HG02840 (cell line): ENCODE data around the gene TMEM253.

Experiments
- ATAC-seq: cut with Tn5 transposase; IDR thresholded peaks from one replicate; pipeline ENCODE4 v1.9.1; 2021; ENCODE audit warnings: mild to moderate bottlenecking, moderate library complexity, moderate number of reproducible peaks; ENCODE audit not compliant: unreplicated experiment, low FRiP score

The TMEM253 gene

DNA sequence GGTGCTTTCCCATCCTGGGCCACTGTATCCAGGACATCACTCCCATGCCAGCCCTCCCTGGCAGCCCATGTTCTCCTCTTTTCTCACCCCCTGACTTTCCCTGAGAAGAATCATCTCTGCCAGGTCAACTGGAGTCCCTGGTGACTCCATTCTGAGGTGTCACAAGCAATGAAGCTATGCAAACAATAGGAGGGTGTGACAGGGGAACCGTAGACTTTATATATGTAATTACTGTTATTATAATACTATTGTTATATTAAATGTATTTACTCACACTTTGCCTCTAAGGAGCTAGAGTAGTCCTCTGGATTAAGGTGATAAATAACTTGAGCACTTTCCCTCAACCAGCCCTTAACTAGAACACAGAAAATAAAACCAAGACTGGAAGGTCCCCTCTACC, 11.6 kb upstream of the TMEM253 start:
- ATAC-seq = no peak

DNA sequence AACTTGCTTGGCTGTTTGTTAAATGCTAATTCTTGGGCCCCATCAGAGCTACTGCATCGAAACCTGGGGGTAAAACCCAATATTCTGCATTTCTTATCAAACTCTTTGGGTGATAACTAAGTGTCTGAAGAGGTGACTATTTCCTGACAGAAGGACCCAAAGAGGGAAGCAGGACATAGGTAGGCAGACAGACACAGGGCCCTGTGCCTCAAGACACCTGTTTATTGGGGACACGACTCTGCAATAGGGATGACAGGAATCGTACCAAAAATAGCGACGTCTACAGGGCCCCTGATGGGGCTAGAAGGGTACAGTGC, 11.0 kb upstream of the TMEM253 start:
- no peak for ATAC-seq

DNA sequence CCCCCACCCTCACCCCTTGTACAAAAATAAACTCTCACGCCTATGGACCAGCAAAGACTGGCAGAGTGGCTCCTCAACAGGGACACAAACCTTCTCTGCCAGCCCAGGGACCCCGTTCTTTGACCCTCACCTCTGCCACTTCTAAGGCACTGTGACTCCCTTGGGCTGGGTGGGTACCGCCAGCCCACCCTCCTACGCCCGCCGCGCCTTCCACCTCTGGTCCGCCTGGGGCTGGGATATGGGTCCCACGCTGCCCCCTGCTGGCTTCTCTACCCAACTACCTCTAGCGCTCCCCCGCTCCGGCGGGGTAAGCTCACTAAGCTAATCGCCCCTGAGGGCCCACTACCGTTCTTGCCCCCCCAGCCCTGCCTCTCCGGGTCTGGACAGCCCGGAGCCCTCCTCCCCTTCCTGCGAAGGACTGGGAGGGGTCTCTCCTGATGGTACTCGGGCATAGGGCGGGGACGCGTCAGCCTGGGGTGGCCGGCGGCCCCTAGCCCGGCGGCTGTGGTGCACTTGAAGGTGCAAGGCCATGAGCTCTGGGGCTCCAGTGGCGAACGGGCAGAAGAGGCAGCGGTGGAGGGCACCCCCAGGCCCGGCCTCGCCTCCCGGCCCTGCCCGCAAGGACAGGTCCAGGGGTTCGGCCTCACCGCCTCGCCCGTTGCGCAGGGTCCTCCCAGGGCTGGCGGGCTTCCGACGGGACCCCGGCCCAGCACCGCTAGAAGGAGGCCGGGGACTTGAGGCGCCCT, 10.5 kb upstream of the TMEM253 start:
- no peak for ATAC-seq

DNA sequence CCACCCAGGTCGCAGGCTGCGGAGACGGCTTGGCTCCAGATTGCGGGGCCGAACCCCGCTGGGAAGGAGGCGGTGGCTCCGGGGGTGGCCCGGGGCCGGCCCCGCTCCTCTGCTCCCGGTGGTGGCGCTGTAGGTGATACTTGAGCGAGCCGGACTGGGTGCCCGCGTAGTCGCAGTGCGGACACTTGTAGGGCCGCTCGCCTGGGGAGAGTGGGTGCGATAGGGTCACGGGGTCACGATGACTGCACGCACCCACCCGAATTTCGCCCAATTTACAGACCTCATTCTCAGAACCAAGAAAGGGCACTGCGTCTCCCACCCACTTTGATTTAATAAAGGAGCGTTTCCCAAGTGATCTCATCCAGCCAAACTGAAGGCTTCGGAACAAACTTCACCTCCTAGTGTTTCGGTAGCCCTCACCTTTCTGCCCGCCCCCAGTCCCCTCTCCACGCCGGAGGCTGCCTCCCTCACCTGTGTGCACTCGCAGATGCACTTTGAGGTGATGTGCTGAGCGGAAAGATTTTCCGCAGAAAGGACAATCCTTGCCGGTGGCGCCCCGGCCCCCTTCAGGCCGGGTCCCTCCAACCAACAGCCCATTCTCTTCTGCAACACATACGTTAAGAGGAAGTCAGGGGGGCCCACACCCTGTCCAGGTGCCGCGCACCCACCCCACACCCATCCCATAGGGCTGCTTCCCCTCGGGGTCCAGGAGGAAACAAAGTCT, 9.8 kb upstream of the TMEM253 start:
- ATAC-seq = no peak

DNA sequence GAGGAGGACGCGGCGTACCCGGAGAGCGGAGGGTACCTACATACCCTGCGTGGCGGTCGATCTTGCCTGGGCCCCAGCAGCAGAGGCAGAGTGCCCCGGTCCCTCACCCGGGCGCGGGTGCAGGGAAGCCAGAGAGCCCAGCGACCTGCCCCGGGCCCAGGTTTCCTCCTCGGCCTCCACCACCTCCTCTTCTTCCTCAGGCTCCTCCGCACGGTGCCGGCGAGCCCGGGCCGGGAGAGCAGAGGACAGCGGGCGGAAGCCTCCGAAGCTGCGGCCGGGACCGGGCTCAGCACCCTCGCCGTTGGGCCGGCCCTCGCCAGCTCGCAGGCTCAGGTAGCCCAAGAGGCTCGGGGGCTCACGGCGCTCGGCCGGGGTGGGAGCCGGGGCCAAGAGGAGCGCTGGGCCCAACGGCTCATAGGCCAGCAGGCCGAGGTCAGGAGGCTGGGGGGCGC, 9.0 kb upstream of the TMEM253 start:
- no peak for ATAC-seq

DNA sequence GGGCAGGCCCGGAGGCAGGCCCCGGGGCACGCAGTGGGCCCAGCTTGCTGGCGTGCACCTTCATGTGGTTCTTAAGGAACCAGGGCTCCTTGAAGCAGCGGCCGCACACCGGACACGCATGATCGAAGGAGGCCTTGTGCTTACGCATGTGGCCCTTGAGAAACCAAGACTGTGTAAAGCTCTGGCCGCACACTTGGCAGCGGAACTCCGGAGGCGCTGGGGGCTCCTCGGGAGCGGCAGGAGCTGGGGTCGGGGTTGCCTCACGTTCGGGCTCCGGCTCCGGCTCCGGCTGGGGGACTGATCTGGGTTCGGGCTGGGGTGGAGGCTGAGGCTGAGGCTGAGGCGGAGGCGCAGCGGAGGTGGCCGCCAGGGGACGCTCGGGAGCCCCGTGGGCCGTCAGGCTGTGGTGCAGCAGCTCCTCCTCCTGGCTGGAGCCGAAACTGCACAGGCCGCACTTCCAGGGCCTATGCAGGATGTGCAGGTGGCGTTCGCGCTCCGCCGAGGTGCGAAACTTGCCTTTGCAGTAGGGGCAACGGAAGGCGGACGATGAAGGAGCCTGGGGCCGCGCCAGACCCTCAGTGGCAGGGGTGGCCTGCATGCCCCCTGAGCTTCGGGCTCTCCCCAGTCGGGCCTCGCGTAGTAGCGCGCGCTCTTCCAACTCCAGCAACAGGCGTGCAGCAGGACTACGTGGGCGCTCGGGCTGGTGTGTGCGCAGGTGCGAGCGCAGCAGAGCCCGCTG, 8.4 kb upstream of the TMEM253 start:
- no peak for ATAC-seq

DNA sequence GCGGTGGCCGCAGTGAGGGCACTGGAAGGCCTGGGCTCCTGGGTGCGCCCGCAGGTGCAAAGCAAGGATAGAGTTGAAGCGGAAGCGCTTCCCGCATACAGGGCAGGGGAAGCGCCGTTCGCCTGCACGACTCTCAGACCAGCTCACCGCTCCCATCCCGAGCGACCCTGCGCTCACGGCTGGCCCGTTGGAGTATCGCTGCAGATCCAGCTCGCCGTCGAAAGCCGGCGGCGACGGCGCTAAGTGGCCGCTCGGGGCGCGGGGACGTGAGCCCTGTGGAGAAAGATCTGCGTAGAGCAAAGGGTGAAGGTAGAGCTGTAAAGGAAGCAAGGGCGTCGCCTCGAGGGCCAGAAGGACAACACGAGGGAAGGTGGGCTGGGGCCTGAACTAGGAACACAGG, 7.8 kb upstream of the TMEM253 start:
- no peak for ATAC-seq

DNA sequence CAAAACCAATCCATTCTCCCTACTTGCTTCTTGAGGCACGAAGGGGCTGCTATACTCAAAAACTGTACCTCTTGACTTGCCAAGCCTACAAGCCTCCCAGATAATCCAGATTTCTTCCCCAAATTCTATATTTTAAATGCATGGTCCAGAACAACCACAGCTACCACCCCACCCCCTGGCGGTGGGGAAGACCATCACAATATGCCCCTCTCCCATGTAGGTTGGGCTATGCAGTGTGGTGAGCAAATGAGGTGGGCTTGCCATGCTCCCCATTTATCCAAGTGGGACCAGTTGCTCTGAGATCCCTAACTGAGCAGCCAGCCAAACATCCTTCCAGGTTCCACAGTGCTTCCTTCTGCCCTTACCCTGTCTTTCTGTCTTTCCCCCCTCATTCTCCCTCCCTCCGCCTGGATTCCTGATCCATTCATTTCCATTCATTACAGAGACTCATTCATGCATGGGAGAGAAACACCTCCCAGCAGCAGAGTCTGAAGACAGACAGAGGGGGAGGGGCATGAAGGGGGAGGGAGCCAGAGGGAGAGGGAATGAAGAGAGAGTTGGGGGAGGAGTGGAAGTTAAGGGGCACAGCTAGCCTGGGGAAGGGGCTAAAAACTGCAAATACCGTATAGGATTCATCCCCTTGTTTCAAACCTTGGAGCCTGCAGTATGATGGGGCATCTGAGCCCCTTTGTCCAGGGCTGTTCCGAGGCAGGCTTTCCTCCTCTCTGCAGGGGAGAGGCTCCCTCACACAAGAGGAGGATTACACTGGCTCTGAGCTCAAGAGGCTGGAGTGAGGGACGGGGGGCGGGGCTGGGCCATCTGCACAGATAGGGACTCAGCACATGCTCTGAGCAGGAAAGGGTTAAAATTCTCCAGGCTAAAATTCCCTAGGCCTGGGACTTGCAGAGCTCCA, 6.8 kb upstream of the TMEM253 start:
- ATAC-seq = no peak

DNA sequence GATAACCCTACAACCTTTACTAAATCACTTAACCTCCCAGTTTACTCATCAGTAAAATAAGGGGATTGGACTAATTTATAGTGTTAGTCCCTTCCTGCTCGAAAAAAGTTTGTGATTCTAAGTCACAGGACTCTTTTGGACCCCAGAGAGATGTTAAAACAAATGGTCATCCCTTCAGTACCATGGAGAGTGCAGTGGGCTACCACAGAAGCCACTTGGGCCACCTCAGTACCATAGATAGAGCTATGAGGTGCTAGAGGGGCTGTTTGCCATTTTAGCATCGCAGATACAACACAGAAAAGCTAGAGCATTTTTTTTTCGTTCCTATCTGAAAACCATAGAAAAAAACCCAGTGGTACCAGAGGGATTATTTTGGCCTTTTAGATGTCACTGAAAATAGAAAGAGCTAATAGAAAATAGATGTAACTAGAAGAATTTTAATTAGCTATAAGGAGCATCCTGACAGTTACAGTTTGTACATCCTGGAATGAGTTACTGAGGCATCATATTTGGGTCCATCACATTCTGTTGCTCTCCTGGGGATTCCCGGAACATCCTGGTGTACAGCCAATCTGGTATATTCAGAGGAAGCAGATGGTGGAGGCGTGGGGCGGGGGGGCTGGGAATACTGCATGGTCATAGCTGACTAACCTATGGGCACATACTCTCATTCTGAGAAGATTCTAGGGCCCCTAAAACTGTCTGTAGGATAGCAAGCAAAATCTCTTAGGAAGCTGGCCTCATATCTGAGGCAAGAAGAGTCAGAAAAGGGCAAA, 5.2 kb upstream of the TMEM253 start:
- no peak for ATAC-seq

DNA sequence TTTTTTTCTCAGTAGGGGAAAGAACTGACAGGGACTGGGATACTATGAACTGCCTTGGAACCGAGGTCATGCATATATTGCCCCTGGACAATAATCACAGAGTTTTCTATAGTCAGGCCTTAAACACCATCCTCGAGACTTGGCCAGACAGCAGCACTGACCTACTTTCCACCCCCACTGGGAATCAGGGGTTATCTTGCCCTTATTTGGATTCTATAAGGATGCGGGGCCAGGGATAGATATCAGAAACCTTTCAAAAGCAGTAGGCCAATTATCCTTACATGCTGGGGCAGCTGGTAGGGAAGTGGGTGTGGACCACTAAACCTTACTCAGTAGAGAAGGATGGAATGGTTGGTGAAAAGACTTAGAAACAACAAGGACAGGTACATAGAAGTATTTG, 4.4 kb upstream of the TMEM253 start:
- ATAC-seq = no peak

DNA sequence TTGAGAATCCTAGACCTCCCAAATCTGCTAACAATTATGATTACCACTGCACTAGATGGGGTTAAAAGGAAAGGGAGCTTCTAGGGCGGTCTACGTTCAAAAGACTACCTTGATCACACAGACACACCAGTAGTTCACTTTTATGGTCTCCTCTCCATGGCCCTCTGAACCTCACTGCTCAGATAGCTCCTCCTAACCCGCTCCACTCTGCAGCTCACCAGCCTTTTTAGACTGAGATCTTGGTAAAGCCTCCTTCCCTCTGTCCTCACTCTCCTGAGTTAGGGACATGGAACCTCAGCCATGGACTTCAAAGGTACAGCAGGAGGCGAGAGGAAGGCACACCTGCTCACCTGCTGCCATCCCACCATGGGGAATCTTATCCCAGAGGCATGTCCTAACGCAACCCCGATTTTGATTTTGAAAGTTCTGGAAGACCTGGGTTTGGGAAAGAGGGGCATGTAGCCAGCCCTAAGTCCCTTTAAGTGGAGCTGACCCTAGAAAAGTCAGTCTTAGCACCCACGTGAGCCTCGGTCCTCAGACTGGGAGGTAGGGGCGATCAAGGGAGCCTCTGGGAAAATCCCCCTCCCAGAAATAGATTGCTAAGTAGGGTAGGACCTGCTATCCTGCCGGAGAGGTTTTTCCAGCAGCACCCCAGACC, 3.8 kb upstream of the TMEM253 start:
- ATAC-seq = no peak

DNA sequence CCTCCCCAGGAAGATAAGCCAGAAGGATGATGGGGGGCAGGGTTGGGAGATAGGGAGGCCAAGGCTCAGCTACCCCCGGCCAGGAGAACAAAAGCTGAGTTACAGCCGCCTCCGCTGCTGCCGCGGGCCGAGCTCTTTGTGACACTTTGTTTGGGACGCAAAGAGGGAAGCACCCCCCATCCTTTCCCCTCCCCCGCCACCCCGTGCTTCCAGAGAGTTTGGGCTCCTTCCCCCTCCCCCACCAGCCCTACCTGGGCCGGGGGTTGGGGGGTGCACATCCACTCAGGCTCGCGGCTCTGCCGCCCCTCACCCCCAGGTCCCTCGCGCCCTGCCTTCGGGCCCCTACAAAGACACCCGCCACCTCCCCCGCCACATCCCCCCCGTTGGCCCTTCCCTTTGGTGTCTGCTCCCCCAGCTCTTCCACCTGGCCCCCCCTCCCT, 3.2 kb upstream of the TMEM253 start:
- no peak for ATAC-seq

DNA sequence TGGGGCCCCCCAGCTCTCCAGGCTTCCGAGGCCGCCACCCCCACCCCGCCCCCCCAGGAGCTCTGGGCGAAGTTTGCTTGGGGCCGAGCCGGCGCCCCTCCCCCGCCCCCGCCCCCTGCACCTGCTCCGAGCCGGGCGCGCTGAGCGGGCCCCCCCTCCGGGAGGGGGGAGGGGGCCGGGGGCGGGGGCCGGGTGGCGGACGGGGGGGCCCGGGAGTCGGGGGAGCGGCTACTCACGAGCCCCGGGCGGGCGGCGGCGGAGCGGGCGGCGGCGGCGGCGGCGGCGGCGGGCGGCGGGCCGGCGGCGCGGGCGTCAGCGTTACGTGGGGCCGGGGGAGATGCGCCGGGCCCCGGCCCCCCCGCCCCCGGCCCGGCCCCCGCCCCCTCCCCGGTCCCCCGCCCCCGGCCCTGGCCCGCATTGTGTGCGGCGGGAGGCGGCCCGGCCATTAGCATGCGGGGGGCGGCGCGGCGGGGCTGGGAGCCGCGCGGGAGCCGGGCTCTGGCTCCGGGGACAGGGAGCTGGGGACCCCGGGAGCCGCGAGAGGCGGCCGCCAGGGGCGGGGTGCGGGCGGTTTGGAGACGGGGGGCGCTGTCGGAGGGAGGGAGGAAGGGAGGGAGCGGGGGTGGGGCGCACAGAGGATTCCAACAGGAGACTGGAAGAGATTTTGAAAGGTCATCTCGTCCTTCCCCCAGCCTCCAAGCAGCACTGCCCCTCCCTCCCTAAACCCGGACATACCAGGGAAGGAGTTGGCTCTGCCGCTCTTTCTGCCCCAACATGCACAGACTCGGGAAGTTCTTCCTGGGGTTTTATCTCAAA, 2.6 kb upstream of the TMEM253 start, which contains the start of gene ZNF219:
TSS of gene ZNF219 (minus strand) at position 580 of the 816 bp plus-strand sequence. CDS start 5,064 bp downstream, outside the sequence.
- no peak for ATAC-seq

DNA sequence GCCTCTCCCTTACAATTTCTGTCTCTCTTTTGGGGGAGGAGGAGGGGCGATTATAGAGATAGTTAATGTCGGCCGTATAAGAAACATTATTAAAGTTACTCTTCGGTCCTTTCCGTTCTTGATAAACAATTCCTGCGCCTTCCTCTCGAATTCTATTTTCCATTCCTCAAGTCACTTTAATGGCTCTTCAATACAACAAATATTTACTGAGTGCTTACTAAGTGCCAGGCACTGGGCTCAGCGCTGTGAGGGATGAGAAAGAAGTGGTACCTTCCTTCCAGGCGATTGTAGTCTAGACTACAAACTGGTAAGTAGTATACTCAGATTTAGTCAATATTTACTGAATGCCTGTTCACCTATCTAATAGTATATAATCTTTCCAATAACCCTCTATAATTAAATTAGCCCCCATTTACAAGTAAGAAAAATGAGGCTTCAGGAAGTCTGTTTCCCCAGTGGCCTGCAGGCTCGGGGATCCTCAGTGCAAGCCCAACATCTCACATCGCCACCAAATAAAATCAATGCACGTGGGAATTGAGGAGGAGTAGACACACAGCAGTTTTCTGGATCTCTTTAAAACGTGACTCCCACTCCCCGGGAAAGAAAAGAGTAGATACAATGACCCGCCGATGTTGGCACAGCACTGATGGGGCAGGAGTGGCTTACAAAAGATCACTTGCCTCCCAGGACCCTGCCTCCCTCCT, 1.8 kb upstream of the TMEM253 start:
- no peak for ATAC-seq

DNA sequence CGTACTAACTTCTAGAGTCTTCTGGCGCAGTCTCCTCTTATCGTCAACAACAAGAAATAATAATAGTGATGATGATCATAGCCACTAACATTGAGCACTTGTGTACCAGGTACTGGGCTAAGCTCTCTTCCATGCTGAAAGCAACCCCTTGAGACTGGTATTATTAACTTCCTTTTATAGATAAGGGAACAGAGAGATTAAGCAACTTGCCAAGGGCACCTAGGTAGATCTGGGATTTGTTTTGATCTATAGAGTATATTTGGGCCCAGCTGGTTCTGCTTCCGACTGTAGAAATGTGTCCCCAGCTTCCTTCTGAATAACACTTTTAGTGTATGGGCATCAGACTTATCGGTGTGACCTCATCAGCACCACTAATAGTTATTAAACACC, 1.3 kb upstream of the TMEM253 start:
- no peak for ATAC-seq

DNA sequence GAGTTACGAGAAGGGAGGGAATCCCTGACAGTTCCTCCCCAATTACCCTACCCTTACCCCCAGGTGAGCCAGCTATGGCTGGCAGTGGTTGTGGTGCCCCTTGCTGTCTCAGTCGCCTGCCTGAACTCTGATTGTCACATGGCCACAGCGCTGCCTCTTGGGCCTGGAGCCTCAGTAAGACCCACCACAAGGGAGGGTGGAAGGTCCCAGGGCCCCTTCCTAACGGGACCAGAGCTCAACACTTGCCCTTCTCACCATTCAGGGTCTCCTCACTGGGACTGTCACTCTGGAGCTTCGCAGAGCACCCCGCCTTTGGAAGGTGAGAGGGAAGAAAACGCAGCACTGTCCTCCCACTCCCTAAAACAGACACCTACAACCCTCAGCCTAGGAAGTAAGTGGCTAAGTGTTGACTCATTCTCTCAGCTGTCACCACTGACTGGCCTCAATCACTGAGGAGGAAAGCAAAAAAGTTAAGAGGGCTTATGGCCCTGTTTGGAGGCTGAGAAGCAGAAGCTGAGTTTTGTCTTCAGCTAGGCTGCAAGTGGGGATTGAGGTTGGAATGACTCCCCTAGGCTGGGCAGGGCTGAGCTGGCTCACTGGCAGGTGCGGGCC, 1.0 kb downstream of the TMEM253 start:
- no peak for ATAC-seq
